ENCODE data around the gene ULK1.

GRCh38 chr12:131896080-131896810 is 1.8 kb downstream of the ULK1 start:
- TF ChIP-seq CTCF (conservative IDR thresholded peaks at IDR 0.05 in 1 of 2, IDR thresholded peaks at IDR 0.05 in 1 of 2; ENCODE audit: low read depth in 1 of 2, low read length in 2 of 2) (no peak), EZH2 (IDR thresholded peaks at IDR 0.05; ENCODE audit: low read length, missing control alignments) (no peak)
